H1 (cell line): ENCODE measurements around the gene NTN4. TPM values are rescaled to one million over a fixed set of nuclear protein-coding genes. Genes with fewer than 3 reads are reported as not detected.
"Not testable (repeated sequence)": the region's sequence is repeated elsewhere in the genome, so short reads cannot be mapped to it uniquely, and the experiment has no call there.

Experiments
- CTCF ChIA-PET: fragments of 300-600 bp; sonication (Branson Sonifier 250); formaldehyde crosslinking; loops from one replicate; lab custom pipeline; 2021; ENCODE audit not compliant: partially characterized antibody; lab: Charles Lee
- POLR2A ChIA-PET: fragments of 300-600 bp; sonication (Branson Sonifier 250); formaldehyde crosslinking; loops from one replicate; lab custom pipeline; 2021; ENCODE audit warnings: inconsistent platforms; ENCODE audit not compliant: partially characterized antibody; lab: Charles Lee
- DNase-seq, 2 experiments: peaks; one replicate each; pipeline versions ENCODE4 v3.0.0 to v3.0.0-alpha.2; 2010 to 2022; ENCODE audit warnings: low spot score in 2 of 2, low read depth in 1 of 2, mixed read lengths in 1 of 2
- FAIRE-seq: peaks from 2 replicates; lab custom pipeline; 2011; peaks lifted over from hg19 to GRCh38; lab: Jason Lieb, UNC
- H2AFZ ChIP-seq: 2 replicates; pipeline ENCODE4 v1.8.1; 2012; ENCODE audit warnings: low read length, inconsistent platforms
- H2AK5ac ChIP-seq: 2 replicates; pipeline ENCODE4 v1.6.1; 2013; ENCODE audit warnings: low read depth, low read length
- H2BK120ac ChIP-seq: replicated peaks from 2 replicates; pipeline ENCODE3; 2013; ENCODE audit warnings: low read depth, low read length, inconsistent platforms
- H2BK12ac ChIP-seq: 2 replicates; pipeline ENCODE4 v1.6.1; 2013; ENCODE audit warnings: low read depth, low read length
- H2BK15ac ChIP-seq: 2 replicates; pipeline ENCODE4 v1.6.1; 2013; ENCODE audit warnings: low read length
- H2BK20ac ChIP-seq: 2 replicates; pipeline ENCODE4 v1.6.1; 2013; ENCODE audit warnings: low read length
- H2BK5ac ChIP-seq: 2 replicates; pipeline ENCODE4 v1.6.1; 2013; ENCODE audit warnings: low read depth, low read length
- H3K14ac ChIP-seq: 2 replicates; pipeline ENCODE4 v1.6.1; 2013; ENCODE audit warnings: inconsistent platforms; ENCODE audit not compliant: insufficient read length
- H3K18ac ChIP-seq: 2 replicates; pipeline ENCODE4 v1.6.1; 2013; ENCODE audit warnings: low read length; ENCODE audit errors: extremely low read depth
- H3K23ac ChIP-seq: 2 replicates; pipeline ENCODE4 v1.6.1; 2013; ENCODE audit warnings: inconsistent platforms; ENCODE audit not compliant: insufficient read length
- H3K23me2 ChIP-seq: 2 replicates; pipeline ENCODE4 v1.6.1; 2013; ENCODE audit warnings: low read depth, low read length
- H3K27ac ChIP-seq: 2 replicates; pipeline ENCODE4 v1.6.1; 2011; ENCODE audit warnings: low read depth, low read length, inconsistent platforms
- H3K27me3 ChIP-seq, 4 experiments: replicated peaks in 1 of 4; 1 replicate in 1 of 4; 2 replicates in 3 of 4; pipeline versions ENCODE4 v1.6.1 to v1.8.1; 2011 to 2013; ENCODE audit warnings: low read length in 3 of 4, mild to moderate bottlenecking in 3 of 4, inconsistent platforms in 2 of 4, mixed read lengths in 2 of 4, moderate library complexity in 1 of 4; ENCODE audit not compliant: control insufficient read depth in 3 of 4, insufficient read depth in 3 of 4; ENCODE audit errors: extremely low read depth in 1 of 4
- H3K36me3 ChIP-seq, 4 experiments: 2 replicates each; pipeline versions ENCODE4 v1.6.1 to v1.8.1; 2011 to 2013; ENCODE audit warnings: mild to moderate bottlenecking in 4 of 4, low read length in 3 of 4, moderate library complexity in 2 of 4, control low read depth in 1 of 4, inconsistent platforms in 1 of 4; ENCODE audit not compliant: insufficient read depth in 4 of 4, control insufficient read depth in 2 of 4
- H3K4ac ChIP-seq: replicated peaks from 2 replicates; pipeline ENCODE3; 2013; ENCODE audit warnings: low read length, low read depth, mixed read lengths, inconsistent platforms; ENCODE audit not compliant: insufficient read length
- H3K4me1 ChIP-seq, 4 experiments: replicated peaks in 1 of 4; 1 replicate in 1 of 4; 2 replicates in 3 of 4; pipeline versions ENCODE4 v1.6.1 to v1.8.1; 2011 to 2013; ENCODE audit warnings: low read length in 3 of 4, inconsistent platforms in 2 of 4, mixed read lengths in 1 of 4; ENCODE audit not compliant: insufficient read depth in 4 of 4, control insufficient read depth in 3 of 4
- H3K4me2 ChIP-seq, 2 experiments: 2 replicates each; pipeline versions ENCODE4 v1.6.1 to v1.8.1; 2011 to 2013; ENCODE audit warnings: low read depth in 2 of 2, low read length in 2 of 2, control low read depth in 1 of 2, inconsistent platforms in 1 of 2, mild to moderate bottlenecking in 1 of 2; ENCODE audit not compliant: insufficient read depth in 1 of 2
- H3K4me3 ChIP-seq, 4 experiments: fragments of 200-600, 300-600 bp in 1 of 4; sonication (generic), shearing (Covaris generic), sonication (Bioruptor Twin) in 1 of 4; 2 replicates each; pipeline versions ENCODE4 v1.5.1 to v1.8.1; 2011 to 2016; ENCODE audit warnings: low read length in 4 of 4, low read depth in 3 of 4, control low read depth in 2 of 4, inconsistent platforms in 2 of 4, mild to moderate bottlenecking in 2 of 4, mixed read lengths in 1 of 4, moderate library complexity in 1 of 4; ENCODE audit not compliant: insufficient read depth in 2 of 4; ENCODE audit errors: extremely low read depth in 1 of 4
- H3K56ac ChIP-seq: replicated peaks from 2 replicates; pipeline ENCODE3; 2013; ENCODE audit warnings: low read depth, mild to moderate bottlenecking, mixed read lengths, low read length, inconsistent platforms; ENCODE audit not compliant: insufficient read length
- H3K79me1 ChIP-seq: 2 replicates; pipeline ENCODE4 v1.6.1; 2013; ENCODE audit warnings: low read depth, low read length, control low read depth
- H3K79me2 ChIP-seq, 2 experiments: 2 replicates each; pipeline versions ENCODE4 v1.6.1 to v1.8.1; 2012 to 2013; ENCODE audit warnings: low read length in 2 of 2, mild to moderate bottlenecking in 2 of 2, inconsistent platforms in 1 of 2; ENCODE audit not compliant: insufficient read depth in 2 of 2, control insufficient read depth in 1 of 2
- H3K9ac ChIP-seq, 4 experiments: replicated peaks in 1 of 4; 1 replicate in 1 of 4; 2 replicates in 3 of 4; pipeline versions ENCODE4 v1.6.1 to v1.8.1; 2011 to 2013; ENCODE audit warnings: low read depth in 3 of 4, low read length in 3 of 4, control low read depth in 2 of 4, mild to moderate bottlenecking in 2 of 4, moderate library complexity in 2 of 4, inconsistent platforms in 1 of 4; ENCODE audit errors: extremely low read depth in 1 of 4
- H3K9me3 ChIP-seq, 2 experiments: 2 replicates each; pipeline versions ENCODE4 v1.6.1 to v1.8.1; 2012 to 2013; ENCODE audit warnings: mild to moderate bottlenecking in 2 of 2, moderate library complexity in 2 of 2, control low read depth in 1 of 2, inconsistent platforms in 1 of 2, low read depth in 1 of 2, low read length in 1 of 2, mixed read lengths in 1 of 2; ENCODE audit not compliant: insufficient read depth in 2 of 2
- H4K20me1 ChIP-seq, 2 experiments: replicated peaks in 1 of 2; 2 replicates each; pipeline versions ENCODE3 to v1.8.1; 2011 to 2013; ENCODE audit warnings: inconsistent platforms in 2 of 2, low read length in 2 of 2, mild to moderate bottlenecking in 1 of 2; ENCODE audit not compliant: insufficient read depth in 2 of 2, control insufficient read depth in 1 of 2
- H4K5ac ChIP-seq: 2 replicates; pipeline ENCODE4 v1.6.1; 2013; ENCODE audit warnings: low read length, low read depth, mixed read lengths, inconsistent platforms; ENCODE audit not compliant: insufficient read length
- H4K8ac ChIP-seq: 2 replicates; pipeline ENCODE4 v1.8.0; 2013; ENCODE audit warnings: mild to moderate bottlenecking, moderate library complexity, low read length, inconsistent platforms; ENCODE audit not compliant: insufficient read depth; ENCODE audit errors: extremely low read depth
- H4K91ac ChIP-seq: replicated peaks from 2 replicates; pipeline ENCODE3; 2013; ENCODE audit warnings: low read length, mixed read lengths, inconsistent platforms; ENCODE audit not compliant: insufficient read length
- WGBS, 2 experiments: shearing (Covaris generic) in 1 of 2; methylation state at CpG; one replicate each; pipeline versions ENCODE4 v1.1.6 to v1.1.7; 2013 to 2015; ENCODE audit warnings: low lambda C conversion rate in 2 of 2, mixed read lengths in 2 of 2, inconsistent platforms in 1 of 2, low coverage in 1 of 2, missing lambda C conversion rate in 1 of 2; ENCODE audit not compliant: insufficient replicate concordance in 2 of 2, insufficient coverage in 1 of 2, insufficient read length in 1 of 2; ENCODE audit errors: extremely low coverage in 1 of 2, missing lambda C conversion rate in 1 of 2; 5-methylcytosine and 5-hydroxymethylcytosine counted together
- polyA plus RNA-seq, 7 experiments: library from polyadenylated mRNA; depleted of rRNA in 3 of 7; stranded (reverse) in 5 of 7; unstranded in 2 of 7; fragments of >200 nt in 5 of 7; fragments of 200-250 nt in 2 of 7; gene quantifications; 1 replicate in 5 of 7; 2 replicates in 1 of 7; 4 replicates in 1 of 7; pipeline versions ENCODE4 v1.2.1 to v1.2.3, GENCODE V29; 2011 to 2013; ENCODE audit warnings: missing spikeins in 2 of 7, mixed read lengths in 2 of 7
- total RNA-seq: library from RNA; stranded (reverse); fragmentation: NEBNext Ultra II Directional; extraction: Animal tissue kit (Norgen Biotek cat#: 25700); gene quantifications from 2 replicates; pipeline ENCODE4 v1.2.1, GENCODE V29; 2021

The NTN4 gene
- total and polyA plus RNA-seq, 2 of the 8 experiments (the other 6 are each of a cell fraction or from before 2014, with no cell fraction given): 0.74 to 1.3 TPM

DNA sequence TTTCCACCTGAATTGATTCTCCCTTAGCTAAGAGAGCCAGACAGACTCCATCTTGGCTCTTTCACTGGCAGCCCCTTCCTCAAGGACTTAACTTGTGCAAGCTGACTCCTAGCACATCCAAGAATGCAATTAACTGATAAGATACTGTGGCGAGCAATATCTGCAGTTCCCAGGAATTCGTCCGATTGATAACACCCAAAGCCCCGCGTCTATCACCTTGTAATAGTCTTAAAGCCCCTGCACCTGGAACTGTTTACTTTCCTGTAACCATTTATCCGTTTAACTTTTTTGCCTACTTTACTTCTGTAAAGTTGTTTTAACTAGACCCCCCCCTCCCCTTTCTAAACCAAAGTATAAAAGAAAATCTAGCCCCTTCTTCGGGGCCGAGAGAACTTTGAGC lies 44.5 kb downstream of the NTN4 start:
- H4K5ac ChIP-seq, H3K18ac ChIP-seq, H3K79me2 ChIP-seq, H3K23me2 ChIP-seq, H2BK120ac ChIP-seq, POLR2A ChIA-PET, H2BK15ac ChIP-seq, H3K4ac ChIP-seq, H3K27ac ChIP-seq, H3K14ac ChIP-seq, DNase-seq, FAIRE-seq, H3K23ac ChIP-seq, H4K91ac ChIP-seq, H3K27me3 ChIP-seq, H2AFZ ChIP-seq, H2BK5ac ChIP-seq, H3K9me3 ChIP-seq, H3K36me3 ChIP-seq, H3K4me2 ChIP-seq, H4K20me1 ChIP-seq, H3K4me3 ChIP-seq, H2BK20ac ChIP-seq, H3K79me1 ChIP-seq, H2AK5ac ChIP-seq, H3K9ac ChIP-seq, H3K4me1 ChIP-seq, H2BK12ac ChIP-seq, H4K8ac ChIP-seq, H3K56ac ChIP-seq: not testable (repeated sequence)
- CTCF ChIA-PET: interaction anchor here (1.2 kb wide), 1 partner anchor 26 kb away, joined by 4 read pairs; no protein-coding TSS in a partner anchor
- WGBS, 2 experiments: 93% methylated on average over 6 of the region's 8 CpGs; no CpG with 5 or more reads in 1 of the 2 experiments
